K562 (cell line): Measurements from ENCODE around the gene KRTAP26-1. TPM values are rescaled to one million over a fixed set of nuclear protein-coding genes. Genes with fewer than 3 reads are reported as not detected.

Source experiments
- HDAC6 ChIP-seq: IDR thresholded peaks from 2 replicates; pipeline ENCODE4 v1.6.1; 2012; ENCODE audit warnings: low read depth, mild to moderate bottlenecking, control low read depth, inconsistent platforms, low read length, moderate library complexity
- IFI16 ChIP-seq: fragments of 250-450 bp; sonication (Bioruptor Pico); IDR thresholded peaks from 2 replicates; pipeline ENCODE4 v2.1.2; 2022; ENCODE audit warnings: mild to moderate bottlenecking, inconsistent platforms
- SMARCB1 ChIP-seq: IDR thresholded peaks from 2 replicates; pipeline ENCODE4 v1.6.1; 2011; ENCODE audit warnings: improper control_type of control experiment, low read depth; ENCODE audit not compliant: insufficient read length
- ZHX1 ChIP-seq: fragments of 150-350 bp; conservative IDR thresholded peaks from 2 replicates; pipeline ENCODE4 v1.6.1; 2014; ENCODE audit warnings: low read length
- polyA plus RNA-seq, 8 experiments: library from polyadenylated mRNA; depleted of rRNA in 4 of 8; stranded (reverse) in 5 of 8; unstranded in 3 of 8; fragments of >200 nt; fragmentation: Nextera tagmentation in 2 of 8; fragmentation: Illumina TruSeq in 1 of 8; extraction: Ambion mirVana in 2 of 8; extraction: Trizol in 1 of 8; gene quantifications; 2 replicates each; pipeline versions ENCODE4 v1.2.1 to v1.2.3, GENCODE V29; 2011 to 2014; ENCODE audit warnings: inconsistent platforms in 1 of 8, missing spikeins in 1 of 8
- small RNA-seq: library from RNA; depleted of rRNA; stranded (forward); fragments of <200 nt; gene quantifications from one replicate; pipeline ENCODE3, GENCODE V24; 2014
- total RNA-seq, 7 experiments: library from RNA; depleted of rRNA in 6 of 7; stranded (reverse); fragments of >200 nt in 6 of 7; fragmentation: Illumina TruSeq in 2 of 7; extraction: Trizol in 2 of 7; gene quantifications; 2 replicates each; pipeline versions ENCODE4 v1.2.1 to v1.2.3, GENCODE V29; 2011 to 2021; ENCODE audit warnings: low replicate concordance in 1 of 7

KRTAP26-1 gene
- total and polyA plus RNA-seq, 9 of the 15 experiments (the other 6 are each of a cell fraction or from before 2014, with no cell fraction given), result not detected

GRCh38 chr21:30269803-30270530 is 50.1 kb downstream of the KRTAP26-1 start (continued):
- TF ChIP-seq IFI16 (CRISPR knock-in tag), result no peak
- no peak for TF ChIP-seq ZHX1
- no peak for TF ChIP-seq HDAC6
- no peak for TF ChIP-seq SMARCB1

Small RNAs within 50 kb of the gene (small RNA-seq; reads per million reads assigned to genes)
- gene KRTAP23-1, result not detected

Other genes starting within 250 kb of the KRTAP26-1 start
Only the 7 nearest of the 18 such genes appear.
- not detected in 2 replicates for gene CLDN8, start 104.2 kb downstream of the KRTAP26-1 start, total RNA-seq (2014; rRNA removed)
- gene CLDN8, start 104.2 kb downstream of the KRTAP26-1 start, total RNA-seq (2014; rRNA removed; fragmentation: Illumina TruSeq; extraction: Trizol), result not detected in 2 replicates
- gene CLDN8, start 104.2 kb downstream of the KRTAP26-1 start, total RNA-seq (2015; rRNA removed; fragmentation: Illumina TruSeq; extraction: Trizol), result not detected in 2 replicates
- gene CLDN8, start 104.2 kb downstream of the KRTAP26-1 start, total RNA-seq (2021), result not detected in 2 replicates
- gene CLDN8, start 104.2 kb downstream of the KRTAP26-1 start, polyA plus RNA-seq (2011; rRNA removed), result not detected in 2 replicates
- not detected in 2 replicates for gene CLDN8, start 104.2 kb downstream of the KRTAP26-1 start, polyA plus RNA-seq (2014; fragmentation: Illumina TruSeq; extraction: Trizol)
- not detected for gene CLDN8, start 104.2 kb downstream of the KRTAP26-1 start, polyA plus RNA-seq (2014; fragmentation: Nextera tagmentation; extraction: Ambion mirVana)
- not detected in 2 replicates for gene CLDN8, start 104.2 kb downstream of the KRTAP26-1 start, polyA plus RNA-seq (2014; rRNA removed)
- gene KRTAP24-1, start 37.4 kb downstream of the KRTAP26-1 start, total RNA-seq (2014; rRNA removed), result not detected in 2 replicates
- not detected in 2 replicates for gene KRTAP24-1, start 37.4 kb downstream of the KRTAP26-1 start, total RNA-seq (2014; rRNA removed; fragmentation: Illumina TruSeq; extraction: Trizol)
- not detected in 2 replicates for gene KRTAP24-1, start 37.4 kb downstream of the KRTAP26-1 start, total RNA-seq (2015; rRNA removed; fragmentation: Illumina TruSeq; extraction: Trizol)
- not detected in 2 replicates for gene KRTAP24-1, start 37.4 kb downstream of the KRTAP26-1 start, total RNA-seq (2021)
- not detected in 2 replicates for gene KRTAP24-1, start 37.4 kb downstream of the KRTAP26-1 start, polyA plus RNA-seq (2011; rRNA removed)
- not detected in 2 replicates for gene KRTAP24-1, start 37.4 kb downstream of the KRTAP26-1 start, polyA plus RNA-seq (2014; fragmentation: Illumina TruSeq; extraction: Trizol)
- gene KRTAP24-1, start 37.4 kb downstream of the KRTAP26-1 start, polyA plus RNA-seq (2014; fragmentation: Nextera tagmentation; extraction: Ambion mirVana), result not detected
- not detected in 2 replicates for gene KRTAP24-1, start 37.4 kb downstream of the KRTAP26-1 start, polyA plus RNA-seq (2014; rRNA removed)
- gene KRTAP25-1, start 30.8 kb downstream of the KRTAP26-1 start, total RNA-seq (2014; rRNA removed), result not detected in 2 replicates
- gene KRTAP25-1, start 30.8 kb downstream of the KRTAP26-1 start, total RNA-seq (2014; rRNA removed; fragmentation: Illumina TruSeq; extraction: Trizol), result not detected in 2 replicates
- gene KRTAP25-1, start 30.8 kb downstream of the KRTAP26-1 start, total RNA-seq (2015; rRNA removed; fragmentation: Illumina TruSeq; extraction: Trizol), result not detected in 2 replicates
- gene KRTAP25-1, start 30.8 kb downstream of the KRTAP26-1 start, total RNA-seq (2021), result not detected in 2 replicates
- not detected in 2 replicates for gene KRTAP25-1, start 30.8 kb downstream of the KRTAP26-1 start, polyA plus RNA-seq (2011; rRNA removed)
- gene KRTAP25-1, start 30.8 kb downstream of the KRTAP26-1 start, polyA plus RNA-seq (2014; fragmentation: Illumina TruSeq; extraction: Trizol), result not detected in 2 replicates
- gene KRTAP25-1, start 30.8 kb downstream of the KRTAP26-1 start, polyA plus RNA-seq (2014; fragmentation: Nextera tagmentation; extraction: Ambion mirVana), result not detected
- not detected in 2 replicates for gene KRTAP25-1, start 30.8 kb downstream of the KRTAP26-1 start, polyA plus RNA-seq (2014; rRNA removed)
- gene KRTAP27-1, start 17.4 kb upstream of the KRTAP26-1 start, total RNA-seq (2014; rRNA removed), result not detected in 2 replicates
- not detected in 2 replicates for gene KRTAP27-1, start 17.4 kb upstream of the KRTAP26-1 start, total RNA-seq (2014; rRNA removed; fragmentation: Illumina TruSeq; extraction: Trizol)
- not detected in 2 replicates for gene KRTAP27-1, start 17.4 kb upstream of the KRTAP26-1 start, total RNA-seq (2015; rRNA removed; fragmentation: Illumina TruSeq; extraction: Trizol)
- gene KRTAP27-1, start 17.4 kb upstream of the KRTAP26-1 start, total RNA-seq (2021), result not detected in 2 replicates
- not detected in 2 replicates for gene KRTAP27-1, start 17.4 kb upstream of the KRTAP26-1 start, polyA plus RNA-seq (2011; rRNA removed)
- gene KRTAP27-1, start 17.4 kb upstream of the KRTAP26-1 start, polyA plus RNA-seq (2014; fragmentation: Illumina TruSeq; extraction: Trizol), result not detected in 2 replicates
- not detected for gene KRTAP27-1, start 17.4 kb upstream of the KRTAP26-1 start, polyA plus RNA-seq (2014; fragmentation: Nextera tagmentation; extraction: Ambion mirVana)
- not detected in 2 replicates for gene KRTAP27-1, start 17.4 kb upstream of the KRTAP26-1 start, polyA plus RNA-seq (2014; rRNA removed)
- gene KRTAP23-1, start 28.3 kb upstream of the KRTAP26-1 start, total RNA-seq (2014; rRNA removed), result not detected in 2 replicates
- not detected in 2 replicates for gene KRTAP23-1, start 28.3 kb upstream of the KRTAP26-1 start, total RNA-seq (2014; rRNA removed; fragmentation: Illumina TruSeq; extraction: Trizol)
- not detected in 2 replicates for gene KRTAP23-1, start 28.3 kb upstream of the KRTAP26-1 start, total RNA-seq (2015; rRNA removed; fragmentation: Illumina TruSeq; extraction: Trizol)
- not detected in 2 replicates for gene KRTAP23-1, start 28.3 kb upstream of the KRTAP26-1 start, total RNA-seq (2021)
- not detected in 2 replicates for gene KRTAP23-1, start 28.3 kb upstream of the KRTAP26-1 start, polyA plus RNA-seq (2011; rRNA removed)
- not detected in 2 replicates for gene KRTAP23-1, start 28.3 kb upstream of the KRTAP26-1 start, polyA plus RNA-seq (2014; fragmentation: Illumina TruSeq; extraction: Trizol)
- gene KRTAP23-1, start 28.3 kb upstream of the KRTAP26-1 start, polyA plus RNA-seq (2014; fragmentation: Nextera tagmentation; extraction: Ambion mirVana), result not detected
- not detected in 2 replicates for gene KRTAP23-1, start 28.3 kb upstream of the KRTAP26-1 start, polyA plus RNA-seq (2014; rRNA removed)
- gene KRTAP13-2, start 52.0 kb upstream of the KRTAP26-1 start, total RNA-seq (2014; rRNA removed), result not detected in 2 replicates
- not detected in 2 replicates for gene KRTAP13-2, start 52.0 kb upstream of the KRTAP26-1 start, total RNA-seq (2014; rRNA removed; fragmentation: Illumina TruSeq; extraction: Trizol)
- not detected in 2 replicates for gene KRTAP13-2, start 52.0 kb upstream of the KRTAP26-1 start, total RNA-seq (2015; rRNA removed; fragmentation: Illumina TruSeq; extraction: Trizol)
- gene KRTAP13-2, start 52.0 kb upstream of the KRTAP26-1 start, total RNA-seq (2021), result not detected in 2 replicates
- not detected in 2 replicates for gene KRTAP13-2, start 52.0 kb upstream of the KRTAP26-1 start, polyA plus RNA-seq (2011; rRNA removed)
- gene KRTAP13-2, start 52.0 kb upstream of the KRTAP26-1 start, polyA plus RNA-seq (2014; fragmentation: Illumina TruSeq; extraction: Trizol), result not detected in 2 replicates
- gene KRTAP13-2, start 52.0 kb upstream of the KRTAP26-1 start, polyA plus RNA-seq (2014; fragmentation: Nextera tagmentation; extraction: Ambion mirVana), result not detected
- gene KRTAP13-2, start 52.0 kb upstream of the KRTAP26-1 start, polyA plus RNA-seq (2014; rRNA removed), result not detected in 2 replicates
- gene KRTAP13-1, start 75.7 kb upstream of the KRTAP26-1 start, total RNA-seq (2014; rRNA removed), result not detected in 2 replicates
- gene KRTAP13-1, start 75.7 kb upstream of the KRTAP26-1 start, total RNA-seq (2014; rRNA removed; fragmentation: Illumina TruSeq; extraction: Trizol), result not detected in 2 replicates
- gene KRTAP13-1, start 75.7 kb upstream of the KRTAP26-1 start, total RNA-seq (2015; rRNA removed; fragmentation: Illumina TruSeq; extraction: Trizol), result not detected in 2 replicates
- gene KRTAP13-1, start 75.7 kb upstream of the KRTAP26-1 start, total RNA-seq (2021), result not detected in 2 replicates
- not detected in 2 replicates for gene KRTAP13-1, start 75.7 kb upstream of the KRTAP26-1 start, polyA plus RNA-seq (2011; rRNA removed)
- gene KRTAP13-1, start 75.7 kb upstream of the KRTAP26-1 start, polyA plus RNA-seq (2014; fragmentation: Illumina TruSeq; extraction: Trizol), result not detected in 2 replicates
- gene KRTAP13-1, start 75.7 kb upstream of the KRTAP26-1 start, polyA plus RNA-seq (2014; fragmentation: Nextera tagmentation; extraction: Ambion mirVana), result not detected
- gene KRTAP13-1, start 75.7 kb upstream of the KRTAP26-1 start, polyA plus RNA-seq (2014; rRNA removed), result not detected in 2 replicates